ENCODE data around the gene VCAN. TPM values are rescaled to one million over a fixed set of nuclear protein-coding genes. Genes with fewer than 3 reads are reported as not detected.

Gene VCAN
- total and polyA plus RNA-seq, 5 experiments from 2014 or later = 0.19 to 0.57 (median 0.39) TPM

DNA sequence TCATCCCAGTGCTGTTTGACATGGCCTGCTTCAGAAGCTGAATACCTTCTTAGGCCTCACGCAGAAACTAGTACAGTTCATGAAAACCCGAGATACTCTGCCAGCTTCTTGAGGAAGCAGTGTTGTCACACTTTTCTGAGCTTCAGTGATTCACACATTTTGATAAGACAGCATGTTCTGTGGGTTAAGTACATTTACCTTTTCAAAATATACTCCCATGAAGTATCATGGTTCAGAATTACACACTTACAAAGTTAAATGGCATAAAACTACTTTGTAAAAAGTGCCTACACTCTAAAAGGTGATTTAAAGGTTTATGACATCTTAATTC is 56.9 kb downstream of the VCAN start:
- Mint-ChIP-seq H3K4me3 (no peak overlapping the region), H3K4me1 (no peaks in the 10 kb centered on the region), H3K9me3 (no peaks in the 10 kb centered on the region), H3K27ac (no peak overlapping the region), H3K27me3 (peaks cover 0 to 16% (median 3%) of the 10 kb centered on the region in 5 donors), H3K36me3 (no peaks in the 10 kb centered on the region)
- DNase-seq = no peak
- POLR2A ChIA-PET = no interaction called here
- ATAC-seq = no peak

DNA sequence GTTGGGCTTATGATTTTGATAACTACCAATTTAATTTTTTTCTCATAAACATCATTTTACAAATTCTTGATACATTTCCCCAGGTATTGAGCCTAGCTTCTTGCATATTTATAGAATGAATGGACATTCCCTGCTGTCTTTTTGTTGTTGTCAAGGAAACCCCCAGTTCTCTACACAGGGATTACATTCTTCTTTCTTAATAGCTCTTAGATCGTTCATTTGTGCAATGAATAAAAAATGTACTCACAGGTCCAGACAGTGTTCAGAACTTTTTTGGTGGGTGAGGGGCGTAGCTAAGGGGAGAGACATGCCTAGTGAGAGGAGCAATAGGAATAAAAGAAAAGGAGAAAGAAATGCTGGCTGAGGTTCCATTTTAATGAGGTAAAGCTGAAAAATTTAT is 58.6 kb downstream of the VCAN start:
- Mint-ChIP-seq H3K27ac (no peak overlapping the region), H3K36me3 (no peaks in the 10 kb centered on the region), H3K27me3 (peaks cover 0 to 12% (median 2%) of the 10 kb centered on the region in 5 donors), H3K4me1 (no peaks in the 10 kb centered on the region), H3K9me3 (no peaks in the 10 kb centered on the region), H3K4me3 (no peak overlapping the region)
- POLR2A ChIA-PET = no interaction called here
- ATAC-seq (no peak), DNase-seq (no peak)

DNA sequence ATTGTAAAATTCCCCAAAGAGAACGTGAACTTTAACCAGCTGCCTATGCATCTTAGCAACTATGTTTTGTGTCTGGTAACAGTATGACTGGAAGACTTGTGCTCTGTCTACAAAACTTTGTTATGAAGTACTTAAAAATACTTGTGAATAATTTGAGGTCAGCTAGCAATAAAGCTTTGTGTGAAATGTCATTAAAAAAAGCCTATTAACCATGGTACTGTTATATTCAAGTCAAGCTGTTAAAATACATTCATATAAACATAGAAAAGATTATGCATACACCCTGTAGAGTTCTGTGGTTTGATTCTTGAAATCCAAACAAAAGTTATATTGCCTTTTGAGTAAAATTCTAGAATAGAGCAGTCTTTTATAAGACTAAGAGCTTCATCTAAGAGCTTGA is 60.1 kb downstream of the VCAN start:
- POLR2A ChIA-PET = no interaction called here

DNA sequence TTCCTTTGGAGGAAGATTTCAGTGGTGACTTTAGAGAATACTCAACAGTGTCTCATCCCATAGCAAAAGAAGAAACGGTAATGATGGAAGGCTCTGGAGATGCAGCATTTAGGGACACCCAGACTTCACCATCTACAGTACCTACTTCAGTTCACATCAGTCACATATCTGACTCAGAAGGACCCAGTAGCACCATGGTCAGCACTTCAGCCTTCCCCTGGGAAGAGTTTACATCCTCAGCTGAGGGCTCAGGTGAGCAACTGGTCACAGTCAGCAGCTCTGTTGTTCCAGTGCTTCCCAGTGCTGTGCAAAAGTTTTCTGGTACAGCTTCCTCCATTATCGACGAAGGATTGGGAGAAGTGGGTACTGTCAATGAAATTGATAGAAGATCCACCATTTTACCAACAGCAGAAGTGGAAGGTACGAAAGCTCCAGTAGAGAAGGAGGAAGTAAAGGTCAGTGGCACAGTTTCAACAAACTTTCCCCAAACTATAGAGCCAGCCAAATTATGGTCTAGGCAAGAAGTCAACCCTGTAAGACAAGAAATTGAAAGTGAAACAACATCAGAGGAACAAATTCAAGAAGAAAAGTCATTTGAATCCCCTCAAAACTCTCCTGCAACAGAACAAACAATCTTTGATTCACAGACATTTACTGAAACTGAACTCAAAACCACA is 67.4 kb downstream of the VCAN start:
- ATAC-seq (no peak), DNase-seq (no peak)
- H3K36me3 Mint-ChIP-seq = no peaks in the 10 kb centered on the region
- H3K27ac Mint-ChIP-seq = peak overlapping the region in 4 of 10 donors; percentile 13 to 28 (median 26)
- peaks cover 0 to 6% (median 0%) of the 10 kb centered on the region in 5 donors for H3K27me3 Mint-ChIP-seq
- POLR2A ChIA-PET = no interaction called here
- H3K4me3 Mint-ChIP-seq = peak overlapping the region in 3 of 10 donors; percentile 4 to 29 (median 4)
- H3K4me1 Mint-ChIP-seq = peaks cover 0 to 23% (median 11%) of the 10 kb centered on the region in 4 donors
- peaks cover 0 to 11% (median 0%) of the 10 kb centered on the region in 9 donors for H3K9me3 Mint-ChIP-seq

More for the DNA sequence above, 60.1 kb downstream of the VCAN start:
- Mint-ChIP-seq H3K27me3 (peaks cover 0 to 12% (median 2%) of the 10 kb centered on the region in 5 donors), H3K4me3 (no peak overlapping the region), H3K27ac (no peak overlapping the region), H3K9me3 (no peaks in the 10 kb centered on the region), H3K36me3 (no peaks in the 10 kb centered on the region), H3K4me1 (no peaks in the 10 kb centered on the region)
- ATAC-seq (no peak), DNase-seq (no peak)

DNA sequence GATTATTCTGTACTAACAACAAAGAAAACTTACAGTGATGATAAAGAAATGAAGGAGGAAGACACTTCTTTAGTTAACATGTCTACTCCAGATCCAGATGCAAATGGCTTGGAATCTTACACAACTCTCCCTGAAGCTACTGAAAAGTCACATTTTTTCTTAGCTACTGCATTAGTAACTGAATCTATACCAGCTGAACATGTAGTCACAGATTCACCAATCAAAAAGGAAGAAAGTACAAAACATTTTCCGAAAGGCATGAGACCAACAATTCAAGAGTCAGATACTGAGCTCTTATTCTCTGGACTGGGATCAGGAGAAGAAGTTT is 67.9 kb downstream of the VCAN start:
- no peak for DNase-seq
- no peak for ATAC-seq
- H3K27me3 Mint-ChIP-seq = peaks cover 0 to 6% (median 0%) of the 10 kb centered on the region in 5 donors
- peak overlapping the region in 3 of 10 donors; percentile 26 to 28 (median 27) for H3K27ac Mint-ChIP-seq
- H3K4me3 Mint-ChIP-seq = peak overlapping the region in 3 of 10 donors; percentile 4 to 29 (median 4)
- peaks cover 0 to 23% (median 11%) of the 10 kb centered on the region in 4 donors for H3K4me1 Mint-ChIP-seq
- peaks cover 0 to 11% (median 0%) of the 10 kb centered on the region in 9 donors for H3K9me3 Mint-ChIP-seq
- H3K36me3 Mint-ChIP-seq = no peaks in the 10 kb centered on the region
- POLR2A ChIA-PET = no interaction called here

DNA sequence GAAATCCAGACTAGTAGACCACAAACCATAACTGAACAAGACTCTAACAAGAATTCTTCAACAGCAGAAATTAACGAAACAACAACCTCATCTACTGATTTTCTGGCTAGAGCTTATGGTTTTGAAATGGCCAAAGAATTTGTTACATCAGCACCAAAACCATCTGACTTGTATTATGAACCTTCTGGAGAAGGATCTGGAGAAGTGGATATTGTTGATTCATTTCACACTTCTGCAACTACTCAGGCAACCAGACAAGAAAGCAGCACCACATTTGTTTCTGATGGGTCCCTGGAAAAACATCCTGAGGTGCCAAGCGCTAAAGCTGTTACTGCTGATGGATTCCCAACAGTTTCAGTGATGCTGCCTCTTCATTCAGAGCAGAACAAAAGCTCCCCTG is 68.6 kb downstream of the VCAN start:
- peaks cover 0 to 6% (median 0%) of the 10 kb centered on the region in 5 donors for H3K27me3 Mint-ChIP-seq
- POLR2A ChIA-PET = no interaction called here
- peaks cover 0 to 23% (median 11%) of the 10 kb centered on the region in 4 donors for H3K4me1 Mint-ChIP-seq
- no peak overlapping the region for H3K4me3 Mint-ChIP-seq
- peaks cover 0 to 11% (median 0%) of the 10 kb centered on the region in 9 donors for H3K9me3 Mint-ChIP-seq
- DNase-seq (no peak), ATAC-seq (no peak)
- H3K36me3 Mint-ChIP-seq = no peaks in the 10 kb centered on the region
- H3K27ac Mint-ChIP-seq = no peak overlapping the region

DNA sequence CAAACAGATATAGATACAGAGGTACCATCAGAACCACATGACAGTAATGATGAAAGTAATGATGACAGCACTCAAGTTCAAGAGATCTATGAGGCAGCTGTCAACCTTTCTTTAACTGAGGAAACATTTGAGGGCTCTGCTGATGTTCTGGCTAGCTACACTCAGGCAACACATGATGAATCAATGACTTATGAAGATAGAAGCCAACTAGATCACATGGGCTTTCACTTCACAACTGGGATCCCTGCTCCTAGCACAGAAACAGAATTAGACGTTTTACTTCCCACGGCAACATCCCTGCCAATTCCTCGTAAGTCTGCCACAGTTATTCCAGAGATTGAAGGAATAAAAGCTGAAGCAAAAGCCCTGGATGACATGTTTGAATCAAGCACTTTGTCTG is 69.2 kb downstream of the VCAN start:
- ATAC-seq = no peak
- peaks cover 0 to 23% (median 11%) of the 10 kb centered on the region in 4 donors for H3K4me1 Mint-ChIP-seq

DNA sequence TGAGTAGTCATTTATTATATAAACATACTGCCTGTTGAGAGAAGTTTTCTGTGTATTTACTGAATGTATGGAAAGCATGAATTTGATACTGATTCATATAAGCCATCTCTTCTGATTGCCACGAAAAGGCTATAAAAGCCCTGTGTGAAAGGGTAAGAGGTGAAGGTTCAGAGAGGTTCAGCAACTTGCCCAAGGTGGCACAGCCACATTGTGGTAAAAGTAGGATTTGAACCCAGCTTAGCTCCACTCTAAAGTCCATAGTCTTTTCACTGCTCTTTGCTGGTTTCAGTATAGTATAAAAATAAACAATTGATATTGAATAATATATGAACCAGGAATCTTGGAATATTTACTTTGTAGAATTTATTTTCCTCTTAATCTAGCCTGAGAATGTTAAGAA is 71.3 kb downstream of the VCAN start:
- Mint-ChIP-seq H3K27me3 (peaks cover 0 to 2% (median 0%) of the 10 kb centered on the region in 5 donors), H3K9me3 (peaks cover 0 to 6% (median 0%) of the 10 kb centered on the region in 9 donors), H3K27ac (no peak overlapping the region), H3K4me3 (no peak overlapping the region), H3K36me3 (no peaks in the 10 kb centered on the region), H3K4me1 (peaks cover 0 to 21% (median 11%) of the 10 kb centered on the region in 4 donors)
- ATAC-seq = no peak
- POLR2A ChIA-PET = no interaction called here
- no peak for DNase-seq

More for the DNA sequence above, 69.2 kb downstream of the VCAN start:
- POLR2A ChIA-PET = no interaction called here
- Mint-ChIP-seq H3K4me3 (no peak overlapping the region), H3K36me3 (no peaks in the 10 kb centered on the region), H3K27me3 (peaks cover 0 to 6% (median 0%) of the 10 kb centered on the region in 5 donors), H3K27ac (no peak overlapping the region), H3K9me3 (peaks cover 0 to 11% (median 0%) of the 10 kb centered on the region in 9 donors)
- DNase-seq = no peak

DNA sequence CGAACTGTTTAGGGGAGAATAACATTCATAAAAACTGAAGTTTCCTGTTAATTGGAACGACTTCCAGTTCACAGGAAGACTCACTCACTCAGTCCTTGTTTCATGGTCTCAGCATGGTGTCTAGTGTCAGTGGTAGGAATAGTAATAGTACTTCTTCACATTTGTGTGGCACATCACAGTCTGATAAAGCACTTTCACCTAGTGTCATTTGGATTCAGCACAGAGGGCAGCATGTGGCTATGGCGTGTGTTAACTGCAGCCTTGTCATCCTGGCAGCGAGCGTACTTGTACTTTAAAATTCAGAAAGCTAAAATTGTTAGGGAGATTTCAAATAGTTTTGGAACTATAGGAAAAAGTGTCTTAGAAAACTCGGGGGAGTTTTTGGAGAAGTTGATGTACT is 72.4 kb downstream of the VCAN start:
- POLR2A ChIA-PET = no interaction called here

DNA sequence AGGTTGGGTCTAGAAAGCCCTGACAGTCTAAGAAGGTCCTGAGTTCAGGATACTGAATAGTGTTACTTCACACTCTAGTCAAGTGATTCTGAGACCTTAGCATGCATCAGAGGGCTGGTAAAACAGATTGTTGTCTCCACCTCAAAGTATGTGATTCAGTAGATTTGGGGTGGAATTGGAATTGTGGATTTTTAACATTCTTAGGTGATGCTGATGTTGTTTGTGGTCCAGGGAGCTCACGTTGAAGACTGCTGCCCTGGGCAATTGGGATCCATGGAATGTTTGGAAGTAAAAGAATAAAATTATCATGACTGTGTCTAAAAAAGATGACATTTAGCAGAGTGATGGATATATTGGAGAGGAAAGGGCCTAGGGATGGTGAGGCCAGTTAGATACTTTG is 75.6 kb downstream of the VCAN start:
- Mint-ChIP-seq H3K4me1 (no peaks in the 10 kb centered on the region), H3K27me3 (peaks cover 0 to 1% (median 0%) of the 10 kb centered on the region in 5 donors), H3K9me3 (no peaks in the 10 kb centered on the region), H3K27ac (peak overlapping the region in 1 of 10 donors; percentile 9), H3K36me3 (no peaks in the 10 kb centered on the region), H3K4me3 (no peak overlapping the region)
- POLR2A ChIA-PET = no interaction called here
- ATAC-seq = no peak
- DNase-seq = no peak

More for the DNA sequence above, 72.4 kb downstream of the VCAN start:
- H3K27ac Mint-ChIP-seq = no peak overlapping the region
- H3K27me3 Mint-ChIP-seq = peaks cover 0 to 1% (median 0%) of the 10 kb centered on the region in 5 donors
- DNase-seq (no peak), ATAC-seq (no peak)
- H3K4me1 Mint-ChIP-seq = peaks cover 0 to 11% (median 9%) of the 10 kb centered on the region in 4 donors
- H3K9me3 Mint-ChIP-seq = no peaks in the 10 kb centered on the region
- no peaks in the 10 kb centered on the region for H3K36me3 Mint-ChIP-seq
- no peak overlapping the region for H3K4me3 Mint-ChIP-seq

DNA sequence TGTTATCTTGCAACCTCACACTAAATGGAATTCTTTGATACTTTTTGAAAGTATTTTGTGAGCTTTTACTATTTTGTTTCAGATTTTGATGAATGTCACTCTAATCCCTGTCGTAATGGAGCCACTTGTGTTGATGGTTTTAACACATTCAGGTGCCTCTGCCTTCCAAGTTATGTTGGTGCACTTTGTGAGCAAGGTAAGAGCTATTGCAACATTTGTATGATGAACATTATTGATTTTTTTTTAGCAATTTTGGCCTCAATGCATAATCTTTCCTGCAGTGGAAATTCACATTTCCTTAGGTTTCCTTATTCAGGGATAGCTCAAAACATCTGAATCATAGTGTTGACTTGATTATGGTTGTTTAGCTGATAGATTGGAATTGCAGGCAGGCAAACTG is 76.3 kb downstream of the VCAN start:
- Mint-ChIP-seq H3K9me3 (no peaks in the 10 kb centered on the region), H3K27me3 (peaks cover 0 to 1% (median 0%) of the 10 kb centered on the region in 5 donors), H3K36me3 (no peaks in the 10 kb centered on the region), H3K27ac (no peak overlapping the region), H3K4me3 (no peak overlapping the region), H3K4me1 (no peaks in the 10 kb centered on the region)
- DNase-seq (no peak), ATAC-seq (no peak)
- POLR2A ChIA-PET = no interaction called here

DNA sequence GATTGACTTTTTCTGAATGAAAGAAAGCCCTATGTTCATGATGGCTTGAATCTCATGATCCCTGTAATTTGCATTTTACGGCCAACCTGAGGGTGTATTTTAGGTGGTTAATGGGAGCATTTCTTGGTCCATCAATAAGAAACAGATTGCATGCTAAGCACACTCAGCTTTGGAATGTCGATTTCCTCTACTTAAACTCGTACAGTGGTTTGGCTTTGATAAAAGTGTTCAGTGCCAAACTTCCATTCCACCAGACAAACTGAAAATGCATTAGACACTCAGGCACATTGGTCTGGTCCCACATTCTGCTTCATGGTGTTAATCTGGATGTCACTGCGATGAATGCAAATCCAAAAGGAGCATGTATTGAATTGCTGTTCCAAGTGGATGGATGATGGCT is 77.0 kb downstream of the VCAN start:
- Mint-ChIP-seq H3K4me1 (no peaks in the 10 kb centered on the region), H3K27ac (no peak overlapping the region), H3K4me3 (no peak overlapping the region), H3K36me3 (no peaks in the 10 kb centered on the region), H3K9me3 (no peaks in the 10 kb centered on the region), H3K27me3 (peaks cover 0 to 1% (median 0%) of the 10 kb centered on the region in 5 donors)
- DNase-seq (no peak), ATAC-seq (no peak)
- POLR2A ChIA-PET = no interaction called here

DNA sequence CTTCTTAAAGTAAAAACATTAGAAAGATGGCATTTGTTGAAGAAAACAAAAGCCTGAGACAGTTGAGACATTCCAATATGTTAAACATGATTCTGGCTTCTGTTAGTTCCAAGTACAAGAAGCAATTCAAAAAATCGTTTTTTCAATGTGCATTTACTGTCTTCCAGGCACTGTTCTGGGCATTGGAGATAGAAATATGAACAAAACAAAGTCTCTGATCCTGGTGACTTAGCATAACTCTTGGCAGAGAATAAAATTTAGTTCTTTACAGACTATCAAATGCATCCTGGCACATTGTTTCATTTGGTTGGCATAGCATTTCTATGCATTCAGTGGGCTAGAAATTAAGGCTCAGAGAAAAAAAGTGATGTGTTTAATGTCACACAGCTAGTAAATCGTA is 77.5 kb downstream of the VCAN start:
- H3K9me3 Mint-ChIP-seq = no peaks in the 10 kb centered on the region
- H3K4me1 Mint-ChIP-seq = no peaks in the 10 kb centered on the region
- no peak for ATAC-seq
- H3K27ac Mint-ChIP-seq = no peak overlapping the region
- POLR2A ChIA-PET = no interaction called here
- DNase-seq = no peak
- no peak overlapping the region for H3K4me3 Mint-ChIP-seq
- H3K27me3 Mint-ChIP-seq = peaks cover 0 to 1% (median 0%) of the 10 kb centered on the region in 5 donors
- no peaks in the 10 kb centered on the region for H3K36me3 Mint-ChIP-seq

DNA sequence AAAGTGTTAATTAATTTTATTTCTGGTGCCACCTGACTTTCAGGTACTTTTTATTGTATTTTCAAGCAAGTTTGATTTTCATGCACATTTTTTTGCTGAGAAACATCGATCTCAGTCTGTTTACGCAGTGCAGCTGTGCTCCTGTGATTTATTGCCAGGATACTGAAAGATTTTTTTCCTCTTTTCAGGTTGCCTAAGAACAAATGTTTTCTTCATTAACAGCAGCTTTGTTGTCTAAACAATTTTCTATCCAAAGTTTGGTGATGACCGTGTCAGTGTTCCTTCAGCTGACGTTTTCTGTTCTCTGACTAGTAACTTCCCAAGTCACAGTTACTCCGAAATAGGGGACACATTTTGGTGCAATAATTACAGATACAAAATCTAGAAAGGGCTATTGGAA is 78.1 kb downstream of the VCAN start:
- ATAC-seq = no peak
- POLR2A ChIA-PET = no interaction called here
- DNase-seq = no peak

More for the DNA sequence above, 78.1 kb downstream of the VCAN start:
- no peak overlapping the region for H3K27ac Mint-ChIP-seq
- H3K36me3 Mint-ChIP-seq = no peaks in the 10 kb centered on the region
- H3K4me1 Mint-ChIP-seq = no peaks in the 10 kb centered on the region
- peaks cover 0 to 1% (median 0%) of the 10 kb centered on the region in 5 donors for H3K27me3 Mint-ChIP-seq
- H3K4me3 Mint-ChIP-seq = no peak overlapping the region
- H3K9me3 Mint-ChIP-seq = no peaks in the 10 kb centered on the region
